HG03196 (cell line): ENCODE data around the gene CYB561A3.

Source experiments
- ATAC-seq: cut with Tn5 transposase; IDR thresholded peaks from one replicate; pipeline ENCODE4 v1.9.1; 2021; ENCODE audit not compliant: unreplicated experiment

Gene CYB561A3

DNA sequence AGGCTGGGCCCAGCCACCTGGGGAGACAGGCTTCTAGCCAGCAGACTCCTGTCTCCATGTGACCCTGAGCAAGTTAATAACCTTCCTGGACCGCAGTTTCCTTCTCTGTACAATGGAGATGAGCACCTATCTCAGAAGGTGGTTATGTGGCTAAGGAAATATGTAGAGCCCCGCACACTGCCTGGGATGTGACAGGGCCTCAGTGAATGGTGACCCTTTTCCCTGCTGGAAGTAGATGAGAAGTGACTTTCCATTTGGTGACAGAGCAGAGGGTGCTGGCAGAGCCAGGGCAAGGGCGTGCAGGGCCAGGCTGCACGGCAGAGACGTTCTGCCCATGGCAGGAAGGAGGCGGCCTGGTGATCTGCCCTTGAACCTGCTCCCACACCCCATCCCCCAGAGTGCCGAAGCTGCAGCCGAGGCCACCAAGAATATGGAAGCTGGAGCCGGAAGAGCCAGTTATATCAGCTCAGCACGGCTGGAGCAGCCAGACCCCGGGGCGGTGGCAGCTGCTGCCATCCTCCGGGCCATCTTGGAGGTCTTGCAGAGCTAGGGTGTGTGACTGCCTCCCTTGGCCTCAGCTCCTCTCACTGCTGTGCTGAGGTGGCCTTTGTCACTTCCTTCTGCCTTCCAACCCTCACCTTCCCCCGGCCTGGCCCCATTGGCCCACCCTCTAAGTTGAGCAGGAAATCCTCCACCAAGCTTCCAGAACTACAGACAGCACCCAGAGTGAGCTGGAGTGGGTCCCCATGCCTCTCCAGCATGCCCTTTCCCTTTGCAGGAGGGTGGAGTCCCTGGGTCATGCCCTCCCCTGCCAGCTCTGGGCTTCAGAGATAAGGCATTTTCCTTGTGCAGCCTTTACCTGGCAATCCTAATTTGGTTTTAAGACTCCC lies 15.5 kb downstream of the CYB561A3 start:
- no peak for ATAC-seq

DNA sequence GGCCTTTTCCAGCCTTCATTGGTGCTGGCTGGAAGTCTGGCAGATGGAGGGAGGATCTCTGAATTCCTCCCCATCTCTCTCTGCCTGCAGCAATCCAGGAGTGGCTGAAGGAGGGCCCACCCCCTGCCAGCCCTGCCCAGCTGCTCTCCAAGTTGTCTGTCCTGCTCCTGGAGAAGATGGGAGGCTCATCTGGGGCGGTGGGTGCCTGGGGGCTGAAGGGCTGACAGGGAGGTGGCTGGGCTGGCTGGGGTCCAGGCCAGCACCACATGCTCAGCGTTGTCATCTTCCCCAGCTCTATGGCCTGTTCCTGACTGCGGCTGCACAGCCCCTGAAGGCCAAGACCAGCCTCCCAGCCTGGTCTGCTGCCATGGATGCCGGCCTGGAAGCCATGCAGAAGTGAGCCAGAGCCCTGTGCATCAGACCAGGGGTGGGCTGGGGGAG lies 16.5 kb downstream of the CYB561A3 start:
- ATAC-seq, result no peak

DNA sequence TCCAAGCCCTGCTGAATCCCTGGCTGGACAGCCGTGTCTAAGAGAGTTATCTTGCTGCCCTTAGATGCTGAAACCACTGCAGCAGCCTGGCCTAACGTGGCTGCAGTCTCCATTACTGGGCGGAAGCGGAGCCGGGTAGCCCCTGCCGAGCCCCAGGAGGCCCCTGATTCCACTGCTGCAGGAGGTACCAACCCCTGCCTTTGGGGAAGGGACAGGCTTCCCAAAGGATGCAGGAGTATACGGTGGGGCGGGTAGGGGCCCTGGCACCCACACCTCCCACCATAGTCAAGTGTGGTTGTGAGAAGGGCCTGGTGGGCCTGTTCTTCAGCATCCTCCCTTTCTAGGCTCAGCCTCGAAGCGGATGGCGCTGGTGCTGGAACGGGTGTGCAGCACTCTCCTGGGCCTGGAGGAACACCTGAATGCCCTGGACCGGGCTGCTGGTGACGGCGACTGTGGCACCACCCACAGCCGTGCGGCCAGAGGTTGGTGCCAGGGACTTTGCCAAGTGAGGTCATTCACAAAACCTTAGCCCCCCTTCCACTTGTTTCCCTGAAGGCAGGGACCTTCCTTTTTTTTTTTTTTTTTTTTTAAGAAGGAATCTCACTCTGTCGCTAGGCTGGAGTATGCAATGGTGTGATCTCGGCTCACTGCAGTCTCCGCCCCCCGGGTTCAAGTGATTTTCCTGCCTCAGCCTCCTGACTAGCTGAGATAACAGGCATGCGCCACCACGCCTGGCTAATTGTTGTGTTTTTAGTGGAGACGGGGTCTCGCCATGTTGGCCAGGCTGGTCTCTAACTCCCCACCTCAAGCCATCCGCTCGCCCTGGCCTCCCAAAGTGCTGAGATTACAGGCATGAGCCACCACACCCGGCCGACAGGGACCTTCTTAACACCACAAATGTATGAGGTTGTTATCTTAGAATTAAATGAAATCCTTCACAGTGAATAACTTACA lies 17.6 kb downstream of the CYB561A3 start:
- no peak for ATAC-seq

DNA sequence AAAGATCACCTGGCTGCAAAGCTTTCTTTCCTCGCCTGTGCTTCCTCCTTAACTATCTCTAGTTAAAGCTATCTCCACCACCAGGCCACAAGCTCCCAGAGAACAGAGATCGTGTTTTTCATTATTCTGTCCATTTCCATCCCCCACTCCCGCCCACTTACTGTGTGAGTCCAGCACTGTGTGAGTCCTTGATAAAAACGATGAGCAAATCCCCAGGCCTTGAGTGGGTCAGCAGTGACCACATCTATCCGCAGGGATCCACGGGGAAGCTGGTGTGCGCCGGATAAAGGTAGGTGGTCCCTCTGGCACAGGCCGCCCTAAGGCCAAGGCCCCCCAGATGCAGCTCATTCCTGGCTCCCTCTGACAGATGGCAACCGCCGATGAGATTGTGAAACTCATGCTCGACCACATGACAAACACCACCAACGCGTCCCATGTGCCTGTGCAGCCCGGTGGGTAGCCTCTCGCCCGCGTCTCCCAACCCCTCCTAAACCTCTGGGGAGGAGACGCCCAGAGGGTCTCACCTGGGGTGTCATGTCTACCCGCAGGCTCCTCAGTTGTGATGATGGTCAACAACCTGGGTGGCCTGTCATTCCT lies 19.4 kb downstream of the CYB561A3 start:
- no peak for ATAC-seq

DNA sequence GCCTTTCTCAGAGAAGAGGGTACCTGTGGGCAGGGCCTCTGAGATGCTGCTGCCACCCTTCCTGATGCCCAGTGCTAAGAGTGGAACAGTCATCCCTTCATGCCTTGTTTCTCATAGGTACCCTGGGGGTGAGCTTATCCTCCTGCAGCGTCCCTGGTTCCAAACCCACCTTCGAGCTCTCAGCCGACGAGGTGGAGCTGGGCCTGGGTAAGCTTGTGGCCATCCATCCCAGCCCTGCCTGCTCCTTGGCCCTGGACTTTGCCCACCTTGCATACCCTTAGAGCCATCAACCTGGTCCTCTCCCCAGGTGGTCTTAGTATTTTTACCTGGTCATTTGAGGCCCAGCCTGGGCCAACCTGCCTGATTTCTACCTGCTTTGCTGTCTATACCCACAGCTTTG lies 20.0 kb downstream of the CYB561A3 start:
- no peak for ATAC-seq

DNA sequence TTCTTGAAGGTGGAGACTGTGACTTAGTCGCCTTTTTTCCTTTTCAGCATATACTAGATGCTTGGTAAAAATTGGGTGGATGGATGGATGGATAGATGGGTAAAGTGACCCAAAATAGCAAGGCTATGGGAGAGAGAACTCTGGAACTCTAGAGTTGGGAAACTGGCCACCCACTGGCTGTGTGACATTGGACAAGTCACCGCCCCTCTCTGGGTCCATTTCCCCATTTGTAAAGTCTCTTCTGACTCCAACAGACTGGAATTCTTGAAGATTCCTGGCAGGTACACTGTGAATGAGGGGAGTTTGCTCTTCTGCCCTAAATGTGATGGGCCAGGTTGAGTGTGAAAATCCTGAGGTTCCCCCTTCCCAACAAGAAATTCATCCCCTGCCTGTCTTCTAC lies 20.7 kb downstream of the CYB561A3 start:
- no peak for ATAC-seq

DNA sequence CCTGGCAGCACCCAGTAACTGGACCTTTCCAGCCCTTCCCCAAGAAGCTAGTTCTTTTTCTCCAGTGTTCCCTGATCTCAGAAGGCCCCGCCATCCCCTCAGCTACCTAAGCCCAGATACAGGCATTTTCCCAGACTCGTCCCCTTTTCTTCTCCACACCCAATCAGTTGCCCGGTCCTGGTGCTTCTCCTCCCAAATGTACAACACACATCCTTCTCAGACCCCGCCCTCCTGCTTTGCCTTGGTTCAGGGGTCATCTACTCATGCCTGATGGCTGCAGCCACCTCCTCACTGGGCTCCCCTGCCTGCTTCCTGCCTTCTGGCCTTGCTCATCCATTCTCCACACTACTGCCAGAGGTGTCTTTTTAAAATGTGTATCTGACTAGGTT lies 22.2 kb downstream of the CYB561A3 start:
- ATAC-seq, result no peak

DNA sequence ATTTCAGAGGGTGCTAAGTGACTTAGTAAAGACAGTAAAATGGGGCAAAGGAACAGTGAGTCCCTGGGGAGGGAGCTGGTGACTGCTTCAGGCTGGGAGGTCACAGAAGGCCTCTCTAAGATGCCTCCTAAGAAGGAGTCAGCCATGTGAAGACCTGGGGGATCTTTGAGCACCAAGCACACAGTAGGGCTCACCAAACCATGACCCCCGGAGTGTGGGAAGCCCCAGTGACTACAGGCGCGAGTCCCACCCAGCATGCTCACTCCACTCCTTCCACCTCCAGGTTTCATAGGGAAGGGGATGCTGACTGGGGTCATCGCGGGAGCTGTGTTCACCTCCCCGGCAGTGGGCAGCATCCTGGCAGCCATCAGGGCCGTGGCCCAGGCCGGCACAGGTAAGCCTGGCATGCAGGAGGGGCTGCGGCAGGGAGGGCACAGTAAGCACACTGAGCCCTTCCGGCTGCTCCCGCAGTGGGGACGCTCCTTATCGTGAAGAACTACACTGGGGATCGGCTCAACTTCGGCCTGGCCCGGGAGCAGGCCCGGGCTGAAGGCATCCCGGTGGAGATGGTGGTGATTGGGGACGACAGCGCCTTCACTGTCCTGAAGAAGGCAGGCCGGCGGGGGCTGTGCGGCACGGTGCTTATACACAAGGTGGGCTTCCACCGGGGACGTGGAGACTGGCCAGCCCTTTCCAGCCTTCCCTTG lies 22.7 kb downstream of the CYB561A3 start:
- ATAC-seq, result no peak

DNA sequence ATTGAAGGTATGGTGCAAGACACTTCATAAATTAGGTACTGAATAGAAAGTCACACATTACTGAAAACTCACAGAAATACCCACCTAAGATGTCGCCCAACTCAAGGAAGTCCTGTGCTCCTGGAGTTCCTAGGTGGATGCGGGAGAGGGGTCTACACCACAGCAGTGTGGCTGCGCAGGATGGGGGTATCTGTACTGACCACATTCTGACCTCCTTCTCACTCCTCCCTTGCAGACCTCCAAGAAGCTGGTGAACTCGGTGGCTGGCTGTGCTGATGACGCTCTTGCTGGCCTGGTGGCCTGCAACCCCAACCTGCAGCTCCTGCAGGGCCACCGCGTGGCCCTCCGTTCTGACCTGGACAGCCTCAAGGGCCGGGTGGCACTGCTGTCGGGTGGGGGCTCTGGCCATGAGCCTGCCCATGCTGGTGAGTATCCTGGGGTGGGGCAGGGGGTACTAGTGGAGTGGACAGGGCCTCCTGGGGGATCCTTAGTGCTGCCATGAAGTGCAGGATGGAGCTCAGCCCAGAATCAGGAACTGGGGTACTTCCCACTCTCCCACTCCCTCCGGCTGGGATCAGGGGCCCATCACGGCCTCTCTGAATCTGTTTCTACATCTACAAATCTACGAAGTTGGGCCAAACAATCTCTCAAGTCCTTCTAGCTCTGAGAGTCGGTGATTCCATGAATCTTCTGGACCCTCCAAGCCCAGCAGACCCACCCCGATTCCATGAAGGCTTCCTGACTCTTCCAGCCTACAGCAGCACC lies 23.8 kb downstream of the CYB561A3 start:
- ATAC-seq, result no peak

DNA sequence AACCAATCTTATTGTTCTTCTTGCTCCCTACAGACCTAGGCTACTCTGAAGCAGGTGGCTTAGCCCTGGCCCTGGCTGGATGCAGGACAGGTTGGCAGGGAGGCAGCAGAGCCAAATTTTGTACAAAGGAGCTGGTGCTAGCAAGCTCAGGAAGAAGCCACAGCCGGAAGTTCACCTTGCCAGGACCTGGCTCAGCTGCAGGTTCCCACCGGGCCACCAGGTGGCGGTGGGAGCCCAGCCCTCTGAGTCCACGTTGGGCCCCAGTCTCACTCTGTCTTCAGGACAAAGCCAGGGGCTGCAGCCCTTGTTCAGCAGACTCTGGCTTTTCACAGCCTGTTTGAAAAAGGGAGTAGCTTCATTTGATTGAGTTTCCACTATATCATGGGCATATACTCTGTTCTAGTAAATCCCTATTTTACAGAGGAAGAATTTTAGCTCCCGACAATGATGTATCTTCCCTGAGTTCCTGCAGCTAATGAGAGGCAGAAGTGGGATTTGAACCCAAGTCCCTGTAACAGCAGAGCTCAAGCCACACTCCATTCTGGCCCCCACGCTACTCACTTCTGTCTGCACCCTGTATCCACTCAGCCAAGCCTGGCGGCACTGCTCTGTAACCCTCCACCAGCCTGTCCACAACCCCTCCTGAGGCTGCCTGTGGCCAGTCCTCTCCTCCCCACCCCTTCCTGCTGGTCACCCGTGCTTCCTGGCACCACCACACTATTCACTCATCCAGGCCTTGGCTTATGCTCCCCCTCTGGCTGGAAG lies 25.3 kb downstream of the CYB561A3 start:
- peak; percentile 41 for ATAC-seq

DNA sequence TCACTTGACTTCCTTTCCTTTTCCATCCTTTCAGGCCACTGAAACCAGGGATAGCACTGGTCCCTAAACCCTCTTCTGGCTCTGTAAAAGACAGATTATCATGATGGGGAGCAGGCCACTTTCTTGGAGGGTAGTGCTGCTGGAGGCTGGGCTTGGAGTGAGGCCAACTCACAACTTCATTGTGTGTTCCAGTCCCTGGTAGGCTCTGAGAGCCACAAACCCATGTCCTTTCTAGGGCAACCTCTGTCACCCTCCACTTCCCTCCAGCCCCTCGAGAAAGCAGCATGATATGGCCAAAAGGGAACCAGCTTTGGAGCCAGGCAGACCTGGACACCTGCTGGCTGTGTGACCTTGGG lies 26.3 kb downstream of the CYB561A3 start:
- no peak for ATAC-seq

DNA sequence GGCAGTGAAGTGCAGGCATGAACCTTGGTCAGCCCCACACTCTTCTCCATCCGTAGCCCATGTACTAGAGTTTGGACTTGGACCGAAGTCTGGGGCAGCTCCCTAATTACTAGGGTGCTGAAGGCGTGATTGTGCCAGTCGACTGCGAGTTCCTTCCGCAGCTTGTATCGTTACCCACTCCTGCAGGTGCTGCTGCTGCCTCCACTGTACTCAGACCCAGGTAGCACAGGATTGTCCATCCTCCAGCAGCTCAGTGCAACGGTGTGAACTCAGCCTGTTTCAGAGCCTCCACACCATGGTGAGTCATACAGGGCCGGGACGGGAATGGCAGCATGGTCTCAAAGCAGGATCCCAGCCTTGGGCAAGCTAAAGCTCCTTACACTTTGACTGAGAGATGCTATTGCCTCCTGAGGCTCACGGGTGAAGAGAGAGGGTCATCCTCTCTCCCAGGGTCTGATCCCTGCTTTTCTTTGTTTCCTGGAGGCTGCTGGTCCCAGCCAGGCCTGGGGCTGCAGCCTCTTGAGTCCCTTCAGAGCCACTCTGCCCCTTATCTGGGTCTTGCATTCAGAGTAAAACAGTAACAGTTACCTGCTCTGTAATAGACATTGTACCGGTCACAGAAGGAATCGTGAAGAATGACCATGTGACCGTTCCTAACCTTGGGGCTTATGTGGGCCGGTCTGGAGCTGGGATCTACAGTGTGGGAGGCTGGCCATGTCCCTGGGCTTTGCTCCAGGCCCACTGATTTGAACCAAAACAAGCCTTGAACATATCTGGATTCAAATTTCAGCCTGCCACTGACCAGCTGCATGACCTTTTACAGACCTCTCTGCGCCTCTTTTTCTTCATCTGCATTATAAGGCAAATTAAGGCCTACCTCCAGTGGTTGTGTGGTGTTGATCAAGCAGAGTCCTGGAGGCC lies 27.0 kb downstream of the CYB561A3 start:
- ATAC-seq, result no peak

DNA sequence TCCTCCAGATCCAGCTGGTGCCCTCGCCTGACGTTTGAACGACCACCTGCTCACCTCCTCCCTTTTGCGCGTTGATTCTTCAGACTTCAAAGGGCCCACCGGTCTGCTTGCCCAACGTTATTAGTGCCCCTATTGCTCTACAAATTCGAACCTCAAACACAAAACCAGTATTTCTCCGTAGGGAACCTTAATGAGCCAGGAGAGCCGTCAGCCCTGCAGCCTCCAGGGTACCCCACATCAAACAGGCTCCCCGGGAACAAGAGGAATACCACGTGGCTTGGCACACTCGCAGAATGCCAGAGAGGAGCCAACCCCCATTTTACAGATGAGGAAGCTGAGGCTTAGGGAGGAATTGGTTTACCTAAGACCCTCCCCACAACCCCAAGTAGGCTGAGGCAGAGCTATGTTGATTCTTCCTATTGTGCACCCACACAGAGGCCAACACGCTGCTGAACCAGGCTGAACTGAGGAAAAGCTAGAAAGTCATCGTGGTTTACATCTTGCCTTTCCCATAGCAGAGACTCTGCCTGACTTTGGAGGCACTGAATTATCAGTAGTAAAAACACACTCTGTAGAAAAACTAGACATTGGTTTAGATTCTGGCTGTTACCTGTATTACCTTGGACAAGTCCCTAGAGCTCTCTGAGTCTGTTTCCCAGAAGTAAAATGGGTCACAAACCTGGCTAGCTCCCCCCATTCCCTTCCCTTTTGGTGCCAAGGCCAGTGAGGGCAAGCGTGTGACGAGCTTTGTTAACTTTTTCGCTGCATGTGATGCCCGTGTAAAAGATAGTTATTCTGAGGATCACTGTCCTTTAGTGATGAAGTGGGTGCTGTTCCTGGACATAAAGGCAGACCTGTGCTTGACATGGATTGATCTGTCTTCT lies 27.9 kb downstream of the CYB561A3 start:
- ATAC-seq, result no peak

DNA sequence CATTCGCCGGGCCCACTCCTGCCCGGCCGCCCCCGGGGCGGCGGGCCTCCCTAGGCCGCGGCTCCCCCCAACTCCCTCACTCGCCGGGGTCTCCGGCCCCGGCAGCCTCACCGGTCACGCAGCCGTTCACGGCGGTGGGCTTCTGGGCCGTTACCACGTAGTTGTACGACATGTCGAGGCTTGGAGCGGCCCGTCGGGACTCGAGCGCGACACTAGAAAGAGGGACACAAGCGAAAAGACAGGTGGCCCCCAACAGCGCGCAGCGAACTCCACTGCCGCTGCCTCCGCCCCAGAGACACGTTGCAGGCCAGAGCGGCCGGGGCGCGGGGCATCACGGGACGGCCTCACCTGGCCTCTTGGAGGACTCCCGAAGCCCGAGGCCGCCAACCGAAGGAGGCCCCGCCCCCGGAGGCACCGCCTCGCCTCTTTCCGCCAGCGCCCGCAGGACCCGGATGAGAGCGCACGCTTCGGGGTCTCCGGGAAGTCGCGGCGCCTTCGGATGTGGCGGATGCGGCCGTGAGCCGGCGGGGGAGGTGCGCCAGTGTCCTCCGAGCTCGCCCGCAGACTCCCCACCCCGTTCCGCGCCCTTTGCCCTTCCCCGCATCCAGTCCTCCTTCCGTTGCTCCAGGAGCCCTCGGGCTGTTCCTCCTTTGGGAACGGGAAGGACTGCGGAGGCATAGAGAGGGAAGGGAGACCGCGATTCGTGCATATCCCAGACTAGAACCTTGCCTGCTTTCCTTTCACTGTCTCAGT lies 28.7 kb downstream of the CYB561A3 start, which contains the start of the genes DDB1 and TKFC:
Gene DDB1 (minus strand): TSS at position 309 of the 753 bp plus-strand sequence. CDS start 137 bp downstream, at position 172.
Gene TKFC (plus strand): TSS at position 432 of the 753 bp plus-strand sequence. CDS start 1,501 bp downstream, outside the sequence.
- ATAC-seq, result peak; percentile 85

DNA sequence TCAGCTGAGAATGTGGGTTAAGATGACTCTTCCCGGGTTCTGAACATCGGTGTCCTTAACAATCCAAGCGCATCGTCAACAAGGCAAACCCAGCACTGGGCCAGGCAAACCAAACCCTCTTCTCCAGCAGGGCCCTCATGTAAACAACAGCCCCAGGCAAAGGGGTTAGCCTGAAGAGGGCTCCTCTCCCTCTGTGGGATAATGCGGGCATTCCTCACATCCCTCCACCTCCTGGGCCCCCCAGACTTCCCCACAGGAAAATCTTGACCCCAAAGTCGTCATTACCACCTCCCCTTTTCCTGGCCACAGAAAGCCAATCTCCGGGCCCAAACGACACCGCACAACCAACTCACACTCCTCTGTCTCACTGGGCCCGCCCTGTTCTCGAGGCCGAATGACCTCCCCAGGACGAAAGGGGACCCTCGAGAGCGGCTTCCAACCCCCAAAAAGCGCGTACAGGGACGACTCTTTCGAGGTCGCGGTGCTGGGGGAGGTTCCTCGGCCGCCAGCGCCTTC lies 29.3 kb downstream of the CYB561A3 start:
- ATAC-seq, result no peak

DNA sequence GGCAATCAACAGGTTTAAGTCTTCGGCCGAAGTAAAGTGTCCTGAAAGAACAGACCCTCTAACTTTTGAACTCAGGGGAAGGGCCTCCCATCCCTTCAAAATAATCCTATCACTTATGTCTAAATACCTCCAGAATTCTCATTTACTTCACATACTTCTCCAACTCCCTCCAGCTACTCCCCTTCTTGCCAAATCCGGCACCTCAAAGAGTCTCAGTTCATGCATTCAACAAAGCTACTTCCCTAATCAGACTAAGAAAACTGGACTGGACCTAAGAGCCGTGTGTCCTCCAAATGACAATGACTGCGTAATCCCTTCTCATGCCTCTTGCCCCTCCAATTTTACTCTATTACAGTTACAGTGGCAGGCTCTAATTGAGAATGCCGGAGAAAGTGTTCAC lies 30.0 kb downstream of the CYB561A3 start:
- no peak for ATAC-seq
